SKM-1 treated with dmso at 0.1 percent for 144 hours (cell line): ENCODE results near the gene KRT1.
"Not testable (repeated sequence)": the region's sequence is repeated elsewhere in the genome, so short reads cannot be mapped to it uniquely, and the experiment has no call there.

Experiments used
- DNase-seq: peaks from one replicate; lab custom pipeline; 2025; ENCODE audit not compliant: unreplicated experiment; lab: John Stamatoyannopoulos, UW

KRT1 gene

DNA sequence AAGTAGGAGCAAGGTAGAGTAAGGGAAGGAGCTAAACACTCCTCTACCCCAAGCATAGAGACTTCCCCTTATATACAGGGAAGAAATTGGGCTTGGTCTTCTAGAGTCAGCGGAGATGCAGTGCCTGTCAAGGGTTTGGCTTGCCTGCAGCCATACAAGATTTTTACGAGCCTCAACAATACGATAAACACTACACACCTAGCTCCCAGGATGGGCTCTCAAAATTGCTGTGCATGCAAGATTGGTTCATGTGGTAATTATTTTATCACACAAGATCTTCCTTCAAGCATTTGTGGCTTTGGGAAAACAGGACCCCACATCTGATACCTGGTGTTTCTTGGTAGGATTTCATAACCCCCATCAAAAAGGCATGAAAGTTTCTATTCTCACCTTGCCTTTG, at the start of gene KRT1:
TSS of gene KRT1 (minus strand) at position 45 of the 400 bp plus-strand sequence. CDS start 59 bp downstream, outside the sequence.
- DNase-seq, result no peak

DNA sequence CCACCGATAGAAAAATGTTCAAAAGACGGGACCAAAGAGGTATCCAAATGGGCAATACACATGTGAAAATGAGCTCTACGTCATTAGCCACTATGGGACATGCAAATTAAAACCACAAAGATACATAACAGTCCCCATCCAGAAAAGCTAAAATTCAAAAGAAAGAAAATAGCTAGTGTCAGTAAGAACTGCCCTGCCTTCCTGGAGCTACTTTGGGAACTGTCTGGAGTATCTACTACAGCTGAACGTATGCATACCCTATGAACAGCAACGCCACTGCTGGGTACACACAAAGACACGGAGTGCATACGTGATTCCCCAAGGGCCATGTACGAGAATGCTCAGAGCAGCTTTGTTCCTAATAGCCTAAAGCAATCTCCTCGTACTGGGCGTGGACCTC, 48.9 kb upstream of the KRT1 start:
- DNase-seq, result no peak

DNA sequence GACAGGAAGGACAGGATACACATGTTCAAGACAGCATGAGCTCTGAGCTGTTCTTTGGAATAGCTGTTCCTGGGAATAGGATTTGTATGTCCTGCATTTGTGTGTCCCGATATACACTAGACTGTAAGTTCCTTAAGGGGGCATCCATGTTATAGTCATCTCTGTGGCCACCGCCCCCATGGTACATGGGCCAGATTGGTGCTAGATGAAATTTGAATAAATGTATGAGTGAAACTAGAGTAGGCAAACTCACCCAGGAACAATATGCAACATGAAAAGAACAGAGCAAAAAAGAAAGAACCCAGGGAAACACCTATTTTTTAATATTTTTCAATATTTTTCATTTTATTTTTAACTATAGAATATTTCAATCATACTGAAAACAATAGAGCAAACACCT, 48.2 kb upstream of the KRT1 start:
- DNase-seq, result no peak

DNA sequence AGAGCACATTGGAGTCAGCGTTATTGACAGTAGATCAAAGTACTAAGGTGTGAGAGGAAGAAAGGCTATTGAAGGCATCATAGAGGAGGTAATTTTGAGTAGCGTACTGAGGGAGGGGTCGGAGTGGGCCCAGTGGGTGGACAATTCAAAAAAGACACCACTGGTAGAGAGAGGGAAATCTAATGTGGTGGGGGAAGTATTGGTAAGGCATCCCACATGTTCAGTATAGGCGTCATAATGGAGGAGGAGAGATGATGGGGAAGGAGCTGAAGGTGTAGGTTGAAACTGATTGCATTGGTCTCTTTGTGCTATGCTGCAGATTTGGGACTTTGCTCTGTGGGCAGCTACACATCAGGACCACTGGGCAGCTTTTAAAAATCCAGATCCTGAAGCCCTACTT, 46.8 kb upstream of the KRT1 start:
- DNase-seq, result no peak

DNA sequence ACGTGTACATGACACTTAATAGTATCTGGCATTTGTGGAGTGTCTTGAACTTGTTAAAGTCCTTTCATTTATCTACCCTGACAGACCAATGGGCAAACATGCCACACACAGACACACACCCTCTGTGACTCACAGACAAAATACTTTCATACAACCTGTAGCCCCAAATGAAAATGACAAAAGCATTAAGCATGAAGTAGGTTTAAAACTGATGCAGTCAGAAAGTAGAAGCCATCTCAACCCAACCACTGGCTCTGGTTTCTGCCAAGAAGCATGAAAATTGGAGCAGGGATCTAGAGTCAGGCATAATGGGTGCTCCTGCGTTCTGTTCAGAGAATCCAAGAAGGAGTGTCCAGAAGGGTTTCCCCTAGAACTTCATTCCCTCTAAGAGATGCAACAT, 46.2 kb upstream of the KRT1 start:
- no peak for DNase-seq

DNA sequence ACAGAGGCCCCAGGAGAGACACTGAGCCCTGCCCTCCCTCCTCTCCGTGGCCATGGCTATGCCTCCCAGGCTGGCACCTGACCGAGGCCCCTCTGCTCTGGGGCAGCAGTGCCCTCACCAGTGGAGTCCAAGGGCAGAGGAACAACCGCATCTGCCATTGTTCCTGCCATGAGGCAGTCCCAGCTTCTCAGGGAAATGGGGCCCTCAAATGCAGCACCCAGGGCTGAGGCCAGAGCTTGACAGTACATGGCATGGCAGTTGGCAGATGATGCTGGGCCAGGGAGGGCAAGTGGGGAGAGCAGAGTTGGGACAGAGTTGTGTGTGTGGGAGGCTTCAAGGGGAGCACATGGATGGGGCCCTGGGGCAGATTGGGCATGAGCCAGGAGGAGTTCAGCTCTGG, 44.2 kb upstream of the KRT1 start:
- no peak for DNase-seq

DNA sequence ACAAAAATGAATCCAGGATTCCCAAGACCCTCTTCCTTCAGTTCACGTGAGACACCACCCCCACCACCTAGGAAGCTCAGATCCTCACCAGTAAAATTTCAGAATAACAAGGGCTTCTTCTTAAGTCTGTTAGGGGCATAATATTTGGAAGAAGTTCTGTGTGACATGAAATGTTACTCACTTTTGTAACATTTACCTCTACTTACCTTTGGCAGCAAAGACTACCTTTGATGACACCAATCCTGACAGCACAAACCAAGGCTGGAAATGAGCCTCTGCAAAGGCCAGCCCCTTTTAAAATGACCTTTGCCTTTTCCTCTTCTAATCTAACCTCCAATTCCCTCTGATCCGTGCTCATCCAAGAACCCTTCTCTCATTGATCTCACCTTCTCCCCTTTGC, 42.5 kb upstream of the KRT1 start:
- no peak for DNase-seq

DNA sequence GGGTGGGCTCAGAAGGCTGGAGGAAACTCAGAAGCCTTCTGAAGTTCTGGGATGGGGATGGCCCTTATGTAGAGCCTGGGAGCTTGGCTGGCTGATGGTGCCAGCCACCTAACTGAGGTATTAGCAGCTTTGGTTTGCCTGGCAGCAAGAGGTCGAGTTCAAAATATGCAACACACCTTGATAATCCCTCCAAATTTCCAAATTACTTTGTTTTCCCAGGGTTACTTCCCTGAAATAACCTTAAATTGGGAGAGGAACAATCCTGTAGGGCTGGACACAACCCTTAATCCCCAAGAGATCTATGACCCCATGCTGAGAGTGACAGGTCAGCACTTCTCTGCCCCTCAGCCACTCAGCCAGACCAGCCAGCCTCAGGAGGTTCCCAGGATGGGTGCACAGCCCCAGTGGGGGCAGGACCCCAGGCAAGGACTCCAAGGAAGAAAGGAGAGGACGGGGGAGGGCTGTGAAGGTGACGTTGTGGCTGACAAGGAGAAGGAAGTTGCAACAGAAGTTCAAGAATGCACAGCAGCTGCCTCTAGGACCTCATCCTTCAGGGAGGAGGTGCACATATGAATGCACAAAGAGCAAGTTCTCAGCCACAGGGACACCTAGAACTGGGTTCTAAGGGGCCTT, 41.7 kb upstream of the KRT1 start:
- no peak for DNase-seq

DNA sequence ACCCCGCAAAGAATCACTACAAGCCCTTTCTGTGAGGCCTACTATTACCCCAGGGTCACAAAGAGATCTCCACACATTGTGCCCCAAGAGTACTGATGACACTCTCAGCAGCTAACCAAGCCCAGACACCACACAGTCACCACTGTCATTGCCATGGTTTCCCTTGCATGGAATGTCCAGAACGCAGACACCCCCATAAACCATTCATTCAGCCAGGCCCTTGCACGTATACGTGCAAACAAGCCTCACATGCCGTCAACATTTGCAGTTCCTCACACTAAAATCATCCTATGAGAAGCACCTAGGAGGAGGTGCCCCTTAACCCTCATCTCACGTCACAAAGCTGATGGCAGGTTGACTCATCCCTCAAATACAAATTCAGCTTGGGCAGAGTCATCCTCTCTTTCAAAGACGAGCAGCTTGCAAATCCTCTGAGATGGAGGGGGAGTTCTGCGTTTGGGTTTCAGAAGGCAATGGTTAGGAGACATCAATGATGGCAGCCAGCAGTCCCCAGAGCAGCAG, 40.2 kb upstream of the KRT1 start:
- no peak for DNase-seq

DNA sequence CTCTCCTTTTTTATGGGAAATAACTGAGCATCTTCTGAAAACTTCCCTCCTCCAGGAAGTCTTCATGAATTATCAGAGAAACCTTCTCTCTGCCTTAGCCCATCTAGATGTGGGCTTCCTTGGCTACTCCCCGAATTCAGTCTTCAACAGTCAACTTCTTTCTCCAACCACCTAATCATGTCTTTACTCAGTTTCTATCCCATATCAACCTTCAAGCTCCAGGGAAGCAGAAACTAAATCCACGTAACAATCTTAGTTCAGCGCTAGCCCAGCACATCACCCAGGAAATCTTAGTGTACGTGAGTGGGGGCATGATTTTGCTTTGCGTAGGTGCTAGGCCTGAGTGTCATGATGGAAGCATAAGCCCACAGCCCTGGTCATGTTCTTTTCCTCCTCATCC, 35.9 kb upstream of the KRT1 start:
- DNase-seq, result no peak

DNA sequence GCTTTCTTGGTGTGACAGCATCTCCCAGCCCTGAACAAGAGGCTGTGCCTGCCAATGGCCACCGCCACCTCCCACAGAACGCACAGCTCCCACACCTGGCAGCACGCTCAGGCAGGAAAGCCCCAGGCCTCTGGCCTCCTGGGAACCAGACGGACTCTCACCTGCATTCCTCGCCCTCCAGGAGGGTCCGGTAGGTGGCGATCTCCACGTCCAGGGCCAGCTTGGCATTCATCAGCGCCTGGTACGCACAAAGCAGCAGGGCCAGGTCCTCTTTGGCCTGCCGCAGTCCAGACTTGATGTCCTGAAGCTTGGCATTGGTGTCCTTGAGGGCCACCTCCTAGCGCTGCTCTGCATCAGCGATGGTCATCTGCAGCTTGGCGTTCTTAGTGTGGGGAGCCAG, 35.2 kb upstream of the KRT1 start:
- DNase-seq, result no peak

DNA sequence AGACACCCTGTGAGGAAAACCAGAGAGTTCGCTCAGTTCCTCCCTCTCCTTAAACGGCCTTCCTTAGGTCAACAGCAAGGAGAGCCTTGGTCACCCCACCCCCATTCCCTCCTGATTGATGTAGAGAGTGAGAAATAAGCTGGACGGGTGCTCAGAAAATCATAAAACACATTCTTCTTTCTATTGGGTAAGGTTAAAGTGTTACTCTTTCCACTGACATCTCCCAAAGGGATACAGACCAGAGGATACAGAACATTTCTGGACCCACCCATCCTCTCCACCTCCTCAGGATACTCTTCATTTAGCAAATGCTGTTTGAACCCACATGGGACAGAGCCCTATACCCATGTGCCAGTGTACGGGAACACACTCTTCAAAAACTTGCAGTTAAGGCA, 34.7 kb upstream of the KRT1 start:
- DNase-seq, result no peak

DNA sequence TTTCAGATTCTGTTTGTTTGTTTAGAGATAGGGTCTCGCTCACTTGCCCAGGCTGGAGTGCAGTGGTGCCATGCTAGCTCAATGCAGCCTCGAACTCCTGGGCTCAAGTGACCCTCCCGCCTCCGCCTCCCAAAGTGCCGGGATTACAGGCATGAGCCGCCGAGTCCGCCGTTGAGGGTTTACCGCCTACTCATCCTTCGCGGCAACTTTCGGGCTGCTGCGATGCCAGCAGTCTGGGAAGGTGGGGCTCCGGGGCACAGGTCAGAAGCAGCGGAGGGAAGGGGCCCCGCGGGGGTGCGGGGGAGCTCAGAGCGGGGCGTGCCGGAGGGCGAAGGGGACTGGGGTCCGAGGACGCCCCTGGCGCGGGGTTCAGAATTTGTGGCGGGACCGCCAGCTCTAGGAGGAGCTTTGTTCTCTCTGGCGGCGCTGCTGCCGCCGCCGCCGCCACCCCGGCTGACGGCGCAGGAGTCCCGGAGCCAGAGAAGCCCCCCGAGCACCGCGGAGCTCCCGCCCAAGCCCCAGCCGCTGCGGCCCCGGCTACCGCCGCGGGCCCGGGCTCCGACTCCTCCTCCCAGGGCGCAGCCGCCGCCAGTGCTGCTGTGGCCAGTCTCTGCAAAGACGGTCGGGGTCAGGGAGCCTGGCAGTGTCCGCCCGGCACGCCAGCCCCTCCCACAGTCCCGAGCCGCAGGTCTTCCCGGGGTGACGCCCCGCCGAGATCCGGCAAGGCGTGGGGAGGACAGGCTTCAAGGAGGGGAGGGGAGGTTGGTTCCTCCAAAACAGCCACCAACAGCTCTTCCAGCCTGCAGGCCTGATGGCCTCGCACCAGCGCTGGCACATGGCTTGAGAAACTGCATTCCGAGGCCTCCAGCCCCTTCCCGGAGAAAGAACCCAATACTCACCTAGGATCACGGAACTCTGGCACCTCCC, 34.0 kb upstream of the KRT1 start:
- DNase-seq, result no peak

DNA sequence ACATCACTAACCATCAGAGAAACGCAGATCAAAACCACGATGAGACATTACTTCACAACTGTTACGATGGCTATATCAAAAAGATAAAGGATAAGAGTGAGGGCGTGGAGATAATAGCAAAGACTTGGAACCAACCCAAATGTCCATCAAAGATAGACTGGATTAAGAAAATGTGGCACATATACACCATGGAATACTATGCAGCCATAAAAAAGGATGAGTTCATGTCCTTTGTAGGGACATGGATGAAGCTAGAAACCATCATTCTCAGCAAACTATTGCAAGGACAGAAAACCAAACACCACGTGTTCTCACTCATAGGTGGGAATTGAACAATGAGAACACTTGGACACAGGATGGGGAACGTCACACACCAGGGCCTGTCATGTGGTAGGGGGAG, 31.9 kb upstream of the KRT1 start:
- DNase-seq, result not testable (repeated sequence)

DNA sequence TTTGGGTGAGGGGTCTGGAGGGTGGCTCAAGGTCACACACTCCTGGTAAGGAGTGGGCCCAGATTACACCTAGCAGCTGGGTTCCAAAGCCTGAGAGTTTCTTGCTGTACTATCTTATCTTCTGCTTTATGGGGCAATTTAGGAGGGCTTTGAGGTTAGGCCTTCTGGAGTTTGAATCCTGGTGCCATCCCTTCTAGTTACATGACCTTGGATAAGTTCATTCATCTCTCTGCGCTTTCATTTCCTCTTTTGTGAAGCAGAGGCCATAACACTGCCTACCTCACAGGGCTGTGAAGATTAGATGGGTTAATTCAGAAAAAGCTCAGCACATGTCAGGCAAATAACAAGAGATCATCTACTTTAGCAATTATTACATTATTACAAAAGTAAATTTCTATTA, 30.5 kb upstream of the KRT1 start:
- peak; percentile 14 for DNase-seq

DNA sequence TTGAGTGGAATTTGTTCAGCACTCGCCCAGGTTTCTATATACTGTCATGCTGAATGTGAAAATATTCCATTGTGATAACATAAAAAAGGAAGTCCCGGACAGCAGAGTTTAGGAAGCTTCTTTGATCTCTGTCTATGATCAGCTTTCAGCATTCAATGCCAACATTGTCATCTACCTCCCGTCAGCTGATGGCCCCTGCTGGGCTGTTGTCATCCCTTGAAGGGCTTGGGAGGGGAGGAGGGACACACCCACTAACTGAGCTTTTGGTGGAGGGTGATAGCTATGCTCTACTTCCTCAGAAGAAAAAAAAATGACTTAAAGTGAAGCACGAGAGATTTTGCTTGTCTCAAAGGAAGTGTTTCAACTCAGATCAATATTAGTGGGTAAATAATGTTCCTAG, 27.8 kb upstream of the KRT1 start:
- no peak for DNase-seq

DNA sequence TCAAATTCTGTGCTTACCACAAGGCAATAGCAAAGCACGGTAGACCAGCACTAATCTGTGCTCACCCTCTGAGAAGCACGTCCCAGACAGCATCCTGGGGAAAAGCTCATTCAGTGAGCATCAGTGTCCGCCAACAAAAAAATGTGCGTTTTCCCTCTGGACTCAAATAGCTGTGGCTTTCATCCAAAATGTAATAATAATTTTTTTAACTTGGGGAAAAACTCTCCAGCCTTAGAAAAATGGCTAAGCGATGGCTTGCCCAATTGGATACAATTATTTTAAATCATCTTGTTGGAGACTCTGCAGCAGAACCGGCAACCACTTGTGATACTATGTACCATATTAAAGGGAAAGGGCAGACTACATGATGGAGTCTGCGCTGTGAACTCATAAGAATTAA, 24.3 kb upstream of the KRT1 start:
- no peak for DNase-seq

DNA sequence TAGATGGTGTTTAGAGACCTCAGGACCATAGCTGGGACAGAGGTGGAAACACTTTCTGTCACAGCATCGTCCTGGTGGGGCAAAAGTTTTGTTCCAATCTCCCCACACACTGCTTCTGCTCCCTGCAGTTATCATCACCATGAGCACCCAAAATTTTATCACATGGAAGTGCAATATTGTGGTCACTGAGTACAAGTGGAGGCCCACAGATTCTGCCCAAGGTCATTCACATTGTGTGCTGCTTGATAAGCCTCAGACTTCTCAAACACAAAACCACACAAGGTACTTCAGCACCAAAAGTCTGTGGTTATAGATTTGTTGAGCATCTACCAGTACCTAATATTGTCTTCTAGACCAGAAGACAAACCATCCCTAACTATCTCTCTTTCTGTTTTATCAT, 23.7 kb upstream of the KRT1 start:
- no peak for DNase-seq

DNA sequence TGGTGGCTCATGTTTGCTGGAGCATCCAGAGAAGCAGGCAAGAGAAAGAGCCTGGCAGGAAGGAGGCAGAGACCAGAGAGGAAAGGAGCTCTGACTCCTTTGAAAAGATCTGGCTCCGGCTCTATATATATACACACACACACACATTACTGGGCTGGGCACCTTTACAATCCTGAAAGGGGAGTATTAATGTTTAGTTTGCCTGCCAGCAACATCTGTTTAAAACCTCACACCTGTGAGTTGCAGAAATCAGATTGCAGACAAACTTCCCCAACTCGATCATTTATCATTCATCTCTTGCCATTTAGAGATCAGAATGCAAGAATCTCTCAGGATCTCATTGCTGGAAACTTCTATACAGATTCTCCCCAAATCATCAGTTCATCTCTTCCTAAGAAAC, 23.2 kb upstream of the KRT1 start, which contains the start of gene KRT77:
TSS of gene KRT77 (minus strand) at position 101 of the 400 bp plus-strand sequence. CDS start at position 11, 90 bp downstream.
- DNase-seq, result no peak

DNA sequence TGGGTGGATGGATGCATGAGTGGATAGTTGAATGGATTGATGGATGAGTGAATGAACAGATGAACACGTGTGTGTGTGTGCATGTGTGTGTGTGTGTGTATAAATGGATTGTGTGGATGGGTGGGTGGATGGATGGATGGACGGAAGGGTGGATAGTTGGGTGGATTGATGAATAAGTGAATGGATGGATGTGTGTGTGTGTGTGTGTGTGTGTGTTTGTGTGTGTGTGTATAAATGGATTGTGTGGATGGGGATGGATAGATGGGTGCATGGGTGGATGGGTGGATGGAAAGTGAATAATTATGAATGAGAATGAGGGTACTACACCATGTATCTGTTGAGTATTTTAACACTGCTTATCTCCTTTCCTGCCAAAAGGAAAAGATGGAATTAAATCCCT, 22.1 kb upstream of the KRT1 start:
- DNase-seq, result no peak

DNA sequence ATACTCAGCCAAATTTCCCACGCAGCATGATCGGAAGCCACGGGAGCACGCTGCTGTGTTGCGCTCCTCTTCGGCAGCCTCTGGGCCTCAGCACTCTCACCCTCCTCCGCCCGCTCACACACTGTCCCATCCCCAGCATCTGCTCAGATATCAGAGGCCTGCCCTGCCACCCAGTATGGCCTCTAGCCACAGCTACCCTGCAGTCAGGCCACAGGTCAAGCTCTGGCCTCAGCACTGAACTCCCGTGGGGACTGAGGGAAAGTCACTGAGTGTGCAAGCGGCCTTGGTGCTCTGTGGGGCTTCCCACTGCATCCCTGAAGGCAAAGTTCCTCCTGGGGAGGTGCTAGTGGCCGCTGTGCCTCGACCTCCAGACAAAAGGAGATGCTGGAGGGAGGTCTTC, 21.1 kb upstream of the KRT1 start:
- DNase-seq, result no peak

DNA sequence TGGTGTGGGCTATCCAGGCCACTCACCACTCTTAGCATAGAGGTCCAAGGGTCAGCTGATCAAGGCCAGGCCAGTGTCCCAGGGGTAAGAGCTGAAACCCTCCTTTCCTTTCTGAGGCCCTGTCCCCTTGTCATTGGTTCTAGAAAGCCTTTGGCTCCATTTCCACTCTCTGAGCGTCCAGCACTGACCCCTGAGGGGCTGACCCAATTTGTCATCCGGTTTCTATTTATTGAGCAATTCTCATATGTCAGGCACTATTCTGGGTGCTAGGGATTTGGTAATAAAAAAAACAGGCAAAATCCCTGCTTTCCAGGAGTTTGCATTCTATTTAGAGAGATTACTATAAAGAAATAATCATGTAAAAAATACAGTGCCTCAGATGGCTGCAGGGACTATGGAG, 19.8 kb upstream of the KRT1 start:
- DNase-seq, result no peak
